ENCODE measurements around the gene SYS1. TPM values are rescaled to one million over a fixed set of nuclear protein-coding genes. Genes with fewer than 3 reads are reported as not detected.

SYS1 gene
- total RNA-seq, 2 donors from 2014 or later = 23.3 to 31.4 TPM

DNA sequence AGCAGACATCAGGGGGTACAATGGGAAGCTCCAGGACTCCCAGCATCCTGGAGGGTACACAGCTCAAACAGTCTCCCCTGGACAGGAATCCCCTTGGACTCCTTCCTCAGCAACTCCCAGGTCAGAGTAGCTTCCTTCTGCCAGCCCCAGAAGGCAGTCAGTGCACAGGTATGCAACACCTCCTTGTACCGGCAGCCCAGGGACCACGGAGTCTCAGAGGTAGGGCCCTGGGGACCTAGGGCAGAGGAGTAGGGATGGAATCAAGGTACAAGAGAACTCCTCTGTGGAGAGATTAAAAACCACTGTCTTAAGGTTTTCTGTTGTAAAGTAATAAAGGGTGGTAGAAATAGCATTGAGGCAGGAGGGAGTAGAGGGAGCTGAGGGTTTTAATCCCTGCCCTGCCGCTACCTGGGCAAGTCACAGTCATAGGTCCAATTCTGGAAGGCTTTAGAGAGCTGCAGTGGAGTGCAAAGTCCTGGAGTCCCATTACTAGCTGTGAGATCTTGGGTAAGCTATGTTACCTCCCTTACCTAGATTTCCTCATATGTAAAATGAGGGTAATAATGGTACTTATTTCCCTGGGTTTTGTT is 7.7 kb downstream of the SYS1 start:
- DNase-seq (ENCODE audit: low spot score) = no peak
- no peak overlapping the region for H3K27ac Mint-ChIP-seq
- peaks cover 7% of the 10 kb centered on the region for H3K36me3 Mint-ChIP-seq
- ATAC-seq = no peak
- no peak overlapping the region for H3K4me3 Mint-ChIP-seq
- H3K27me3 Mint-ChIP-seq = no peaks in the 10 kb centered on the region
- H3K9me3 Mint-ChIP-seq = no peaks in the 10 kb centered on the region
- H3K4me1 Mint-ChIP-seq (ENCODE audit: low read depth in 2 of 2) = peaks cover 45 to 46% of the 10 kb centered on the region in 2 donors

GRCh38 chr20:45372241-45372640 is 9.3 kb downstream of the SYS1 start:
- Mint-ChIP-seq H3K27ac (peak overlapping the region in 1 of 2 donors; percentile 71), H3K4me1 (ENCODE audit: low read depth in 2 of 2) (peaks cover 36 to 39% of the 10 kb centered on the region in 2 donors), H3K9me3 (no peaks in the 10 kb centered on the region), H3K27me3 (no peaks in the 10 kb centered on the region), H3K36me3 (peaks cover 3% of the 10 kb centered on the region), H3K4me3 (peak overlapping the region; percentile 77)
- DNase-seq (ENCODE audit: low spot score) = no peak
- no peak for ATAC-seq

- H3K4me1 Mint-ChIP-seq (ENCODE audit: low read depth in 2 of 2) = peaks cover 32 to 34% of the 10 kb centered on the region in 2 donors
- peak overlapping the region; percentile 76 to 82 for H3K27ac Mint-ChIP-seq
- H3K36me3 Mint-ChIP-seq = no peaks in the 10 kb centered on the region
- DNase-seq (ENCODE audit: low spot score) = no peak
- H3K9me3 Mint-ChIP-seq = no peaks in the 10 kb centered on the region
- peak overlapping the region; percentile 83 for H3K4me3 Mint-ChIP-seq
- no peak for ATAC-seq
- no peaks in the 10 kb centered on the region for H3K27me3 Mint-ChIP-seq
These were observed 9.8 kb downstream of the SYS1 start for GRCh38 chr20:45372646-45373352.

DNA sequence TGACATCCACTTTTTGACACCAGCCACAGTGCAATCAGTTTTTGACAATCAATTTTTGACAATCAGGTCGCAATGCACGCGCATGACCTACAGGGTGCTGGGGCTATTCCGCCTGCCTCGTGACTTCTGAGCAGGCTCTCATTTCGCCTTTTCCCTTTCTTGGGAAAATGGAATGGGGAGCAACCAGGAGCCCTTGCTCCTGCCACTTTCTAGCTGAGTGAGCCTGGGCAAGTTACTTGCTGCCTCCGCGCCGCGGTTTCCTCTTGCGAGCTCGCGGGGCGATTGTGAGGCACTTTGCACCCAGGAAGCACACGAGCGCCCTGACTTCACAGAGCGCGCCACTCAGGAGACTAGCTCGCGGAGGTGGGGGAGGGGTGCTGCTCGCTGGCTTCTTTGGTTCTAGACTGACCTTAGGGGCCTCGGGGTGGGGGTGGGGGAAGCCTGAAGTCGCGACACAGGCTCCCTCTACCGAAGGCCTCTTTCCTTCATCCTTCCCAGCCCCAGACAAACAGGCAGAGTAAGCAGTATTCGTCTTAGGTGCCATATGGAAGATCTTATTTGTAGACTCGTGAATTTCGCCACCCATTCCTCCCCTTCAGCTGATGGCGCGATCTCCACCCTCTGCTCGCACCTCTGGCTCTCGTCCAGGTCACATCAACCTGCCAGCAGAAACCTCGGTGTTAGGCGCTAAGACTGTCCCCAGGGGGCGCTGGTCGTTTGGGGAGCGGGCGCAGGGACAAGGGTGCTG is 10.6 kb downstream of the SYS1 start:
- peak; percentile 90 to 91 for ATAC-seq
- H3K4me1 Mint-ChIP-seq (ENCODE audit: low read depth in 2 of 2) = peaks cover 25 to 26% of the 10 kb centered on the region in 2 donors
- H3K27me3 Mint-ChIP-seq = no peaks in the 10 kb centered on the region
- peak overlapping the region; percentile 83 for H3K4me3 Mint-ChIP-seq
- H3K27ac Mint-ChIP-seq = peak overlapping the region; percentile 76 to 82
- no peaks in the 10 kb centered on the region for H3K36me3 Mint-ChIP-seq
- DNase-seq (ENCODE audit: low spot score) = peak; percentile 86
- H3K9me3 Mint-ChIP-seq = no peaks in the 10 kb centered on the region

GRCh38 chr20:45374101-45374467 is 11.1 kb downstream of the SYS1 start:
- no peaks in the 10 kb centered on the region for H3K36me3 Mint-ChIP-seq
- H3K4me1 Mint-ChIP-seq (ENCODE audit: low read depth in 2 of 2) = peaks cover 20 to 21% of the 10 kb centered on the region in 2 donors
- ATAC-seq = no peak
- peak overlapping the region; percentile 83 for H3K4me3 Mint-ChIP-seq
- H3K27me3 Mint-ChIP-seq = no peaks in the 10 kb centered on the region
- no peaks in the 10 kb centered on the region for H3K9me3 Mint-ChIP-seq
- H3K27ac Mint-ChIP-seq = peak overlapping the region; percentile 76 to 82
- no peak for DNase-seq (ENCODE audit: low spot score)

DNA sequence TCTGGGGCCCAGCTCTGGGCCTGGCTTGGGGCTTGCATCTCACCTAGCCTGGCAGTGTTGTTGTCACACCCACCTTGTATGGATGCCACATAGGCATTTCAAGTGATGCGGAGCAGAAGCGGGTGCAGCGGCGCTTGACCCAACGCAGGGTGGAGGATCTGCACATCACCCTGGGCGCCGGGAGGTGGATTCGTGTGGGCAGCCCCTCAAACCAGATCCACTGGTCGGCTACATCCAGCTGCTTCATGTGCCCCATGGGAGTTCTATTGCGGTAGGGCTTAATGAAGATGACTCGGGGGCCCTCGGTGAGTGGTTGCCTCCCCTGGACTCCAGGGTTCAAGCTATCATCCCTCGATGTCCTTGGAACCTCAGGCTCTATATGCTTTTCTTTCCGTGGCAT is 12.0 kb downstream of the SYS1 start:
- Mint-ChIP-seq H3K4me3 (no peak overlapping the region), H3K9me3 (no peaks in the 10 kb centered on the region), H3K36me3 (no peaks in the 10 kb centered on the region), H3K27ac (peak overlapping the region in 1 of 2 donors; percentile 82), H3K4me1 (ENCODE audit: low read depth in 2 of 2) (peaks cover 20 to 21% of the 10 kb centered on the region in 2 donors), H3K27me3 (no peaks in the 10 kb centered on the region)
- no peak for DNase-seq (ENCODE audit: low spot score)
- no peak for ATAC-seq

- peaks cover 14 to 19% of the 10 kb centered on the region in 2 donors for H3K4me1 Mint-ChIP-seq (ENCODE audit: low read depth in 2 of 2)
- H3K27me3 Mint-ChIP-seq = no peaks in the 10 kb centered on the region
- ATAC-seq (no peak), DNase-seq (ENCODE audit: low spot score) (no peak)
- H3K4me3 Mint-ChIP-seq = no peak overlapping the region
- H3K36me3 Mint-ChIP-seq = no peaks in the 10 kb centered on the region
- no peaks in the 10 kb centered on the region for H3K9me3 Mint-ChIP-seq
- no peak overlapping the region for H3K27ac Mint-ChIP-seq
These were observed 14.3 kb downstream of the SYS1 start for GRCh38 chr20:45377269-45377668.

DNA sequence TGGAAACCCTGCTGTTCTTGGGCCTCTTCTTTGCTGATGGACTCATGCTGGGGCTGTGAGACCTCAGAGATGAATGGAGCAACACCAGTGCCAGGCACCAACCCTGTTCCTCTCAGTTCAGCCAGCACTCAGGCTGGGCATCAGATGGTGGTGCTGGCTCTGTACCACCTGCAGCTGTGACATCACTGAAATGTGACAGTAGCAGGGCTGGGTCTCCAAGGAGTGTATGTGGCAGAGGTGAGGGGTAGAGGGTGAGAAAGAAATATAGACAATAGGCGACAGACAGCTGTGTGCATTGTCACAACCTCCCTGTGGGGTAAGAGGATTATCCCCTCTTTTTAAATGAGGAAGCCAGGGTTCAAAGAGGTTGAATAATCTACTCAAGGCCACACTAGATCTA is 15.2 kb downstream of the SYS1 start, which contains the start of gene TP53TG5:
TSS of gene TP53TG5 (minus strand) at position 135 of the 400 bp plus-strand sequence. CDS start at position 46, 89 bp downstream.
- Mint-ChIP-seq H3K4me1 (ENCODE audit: low read depth in 2 of 2) (peaks cover 10 to 14% of the 10 kb centered on the region in 2 donors), H3K27ac (no peak within 1 kb of the TSS)

GRCh38 chr20:45387274-45387673 is 24.3 kb downstream of the SYS1 start:
- Mint-ChIP-seq H3K4me3 (no peak overlapping the region), H3K27me3 (no peaks in the 10 kb centered on the region), H3K36me3 (no peaks in the 10 kb centered on the region), H3K9me3 (no peaks in the 10 kb centered on the region), H3K27ac (no peak overlapping the region), H3K4me1 (ENCODE audit: low read depth in 2 of 2) (peaks cover 0 to 3% of the 10 kb centered on the region in 2 donors)
- DNase-seq (ENCODE audit: low spot score) = no peak
- ATAC-seq = no peak

More for the DNA sequence above, 15.2 kb downstream of the SYS1 start, which contains the start of gene TP53TG5:
- no peaks in the 10 kb centered on the region for H3K9me3 Mint-ChIP-seq
- no peak within 1 kb of the TSS for H3K4me3 Mint-ChIP-seq
- H3K36me3 Mint-ChIP-seq = no peaks in the 10 kb centered on the region
- H3K27me3 Mint-ChIP-seq = no peaks in the 10 kb centered on the region
- no peak for ATAC-seq
- no peak for DNase-seq (ENCODE audit: low spot score)

DNA sequence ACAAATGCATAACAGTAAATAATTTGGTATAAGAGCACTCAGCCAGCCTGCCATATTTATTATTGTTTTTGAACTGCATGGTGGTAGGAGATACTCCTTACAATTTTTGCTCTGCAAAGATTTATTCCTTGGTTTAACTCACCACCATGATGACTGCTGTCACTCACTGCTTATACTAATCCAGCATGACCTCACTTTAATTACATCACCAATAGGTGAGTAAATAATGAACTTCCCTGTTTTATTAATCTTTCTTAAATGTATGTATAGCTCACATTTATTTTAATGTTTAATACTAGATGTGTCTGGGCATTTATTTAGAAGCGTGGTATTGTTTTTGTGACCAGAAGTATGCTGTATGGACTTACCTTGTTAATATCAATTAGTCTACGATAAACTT is 28.0 kb downstream of the SYS1 start:
- H3K4me1 Mint-ChIP-seq (ENCODE audit: low read depth in 2 of 2) = peaks cover 0 to 3% of the 10 kb centered on the region in 2 donors
- no peak overlapping the region for H3K4me3 Mint-ChIP-seq
- H3K36me3 Mint-ChIP-seq = no peaks in the 10 kb centered on the region
- no peak for ATAC-seq
- no peaks in the 10 kb centered on the region for H3K9me3 Mint-ChIP-seq
- no peaks in the 10 kb centered on the region for H3K27me3 Mint-ChIP-seq
- no peak for DNase-seq (ENCODE audit: low spot score)
- no peak overlapping the region for H3K27ac Mint-ChIP-seq

GRCh38 chr20:45391559-45391958 is 28.6 kb downstream of the SYS1 start:
- Mint-ChIP-seq H3K27me3 (no peaks in the 10 kb centered on the region), H3K27ac (no peak overlapping the region), H3K4me3 (no peak overlapping the region), H3K36me3 (no peaks in the 10 kb centered on the region), H3K9me3 (no peaks in the 10 kb centered on the region), H3K4me1 (ENCODE audit: low read depth in 2 of 2) (peaks cover 0 to 3% of the 10 kb centered on the region in 2 donors)
- DNase-seq (ENCODE audit: low spot score) = no peak
- ATAC-seq = no peak

DNA sequence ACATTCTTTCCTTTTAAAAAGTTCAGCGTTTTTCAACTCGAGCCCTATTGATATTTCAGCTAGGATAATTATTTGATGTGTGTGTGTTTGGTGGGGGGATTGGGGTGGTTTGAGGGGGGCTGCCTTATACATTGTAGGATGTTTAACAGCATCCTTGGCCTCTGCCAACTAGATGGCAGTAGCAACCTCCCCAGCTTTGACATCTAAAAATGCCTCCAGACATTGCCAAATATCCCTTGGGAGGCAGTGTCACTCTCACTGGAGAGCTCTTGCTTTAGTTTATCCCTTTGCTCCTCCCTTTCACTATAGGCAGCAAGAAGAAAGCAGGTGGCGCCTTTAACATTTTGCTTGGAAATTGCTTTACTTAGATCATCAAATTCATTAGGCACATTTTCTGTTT is 29.8 kb downstream of the SYS1 start:
- H3K36me3 Mint-ChIP-seq = no peaks in the 10 kb centered on the region
- no peaks in the 10 kb centered on the region for H3K9me3 Mint-ChIP-seq
- no peaks in the 10 kb centered on the region for H3K27me3 Mint-ChIP-seq
- DNase-seq (ENCODE audit: low spot score) = no peak
- no peak overlapping the region for H3K4me3 Mint-ChIP-seq
- ATAC-seq = no peak
- H3K27ac Mint-ChIP-seq = no peak overlapping the region
- H3K4me1 Mint-ChIP-seq (ENCODE audit: low read depth in 2 of 2) = peaks cover 0 to 3% of the 10 kb centered on the region in 2 donors

- DNase-seq (ENCODE audit: low spot score) = no peak
- Mint-ChIP-seq H3K4me1 (ENCODE audit: low read depth in 2 of 2) (no peaks in the 10 kb centered on the region), H3K36me3 (peaks cover under 1% of the 10 kb centered on the region), H3K4me3 (no peak overlapping the region), H3K9me3 (no peaks in the 10 kb centered on the region), H3K27ac (no peak overlapping the region), H3K27me3 (no peaks in the 10 kb centered on the region)
- ATAC-seq = peak in 1 of 2 donors; percentile 6
These were observed 31.5 kb downstream of the SYS1 start for GRCh38 chr20:45394221-45395113.
